Measurements from ENCODE around the gene AGTR1.

DNA sequence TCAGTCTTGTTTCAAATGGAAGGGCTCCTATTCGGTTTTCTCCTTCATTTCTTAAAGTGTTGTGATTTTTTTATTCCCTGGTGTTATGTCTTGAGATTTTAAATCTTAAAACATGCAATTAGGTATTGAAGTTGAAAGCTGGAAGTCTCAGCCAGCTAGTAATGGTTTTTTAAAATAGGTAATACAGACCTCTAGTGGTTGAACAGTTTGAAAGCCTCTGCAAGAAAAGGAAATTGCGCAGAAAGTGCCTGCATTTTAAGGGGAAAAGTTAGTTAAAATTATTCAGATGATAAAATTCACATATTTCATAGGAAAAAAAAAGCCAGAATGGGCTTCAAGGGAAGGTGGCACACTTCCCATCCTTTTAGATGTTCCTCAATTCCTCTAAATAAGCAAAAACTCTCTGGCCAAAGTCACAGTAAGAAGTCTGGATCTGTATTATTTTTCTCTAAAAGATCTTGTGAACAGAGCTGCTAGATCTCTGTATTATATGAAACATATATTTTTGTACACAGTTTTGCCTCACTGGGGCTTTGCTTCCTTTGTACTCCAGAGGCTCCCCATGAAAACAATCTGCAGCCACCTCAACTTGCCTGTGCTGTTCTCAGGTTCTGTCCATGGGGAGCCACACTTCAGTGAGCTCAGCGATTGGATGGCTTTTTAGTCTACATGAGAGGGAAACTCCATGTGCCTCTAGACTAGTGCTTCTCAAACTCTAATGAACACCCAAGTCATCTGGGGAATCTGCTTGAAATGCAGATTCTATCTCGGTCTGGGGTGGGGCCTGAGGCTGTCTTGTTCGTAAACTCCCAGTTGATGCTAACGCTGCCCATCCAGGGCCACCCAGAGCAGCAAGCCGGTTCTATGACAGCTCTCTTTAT, 21.5 kb downstream of the AGTR1 start:
- TF ChIP-seq CTCF (IDR thresholded peaks at IDR 0.05; ENCODE audit: low read depth, low read length, poor library complexity, severe bottlenecking) (no peak), EZH2phosphoT487 (IDR thresholded peaks at IDR 0.05; ENCODE audit: borderline replicate concordance, low read length) (no peak)

All from DOHH2 (cell line).